CD4-positive, alpha-beta T cell treated with Interleukin-4 for 4 hours (primary cell): Measurements from ENCODE around the gene PGM5.

Experiments
- DNase-seq: peaks from one replicate; pipeline ENCODE4 v3.0.0-alpha.2; 2020

Gene PGM5

DNA sequence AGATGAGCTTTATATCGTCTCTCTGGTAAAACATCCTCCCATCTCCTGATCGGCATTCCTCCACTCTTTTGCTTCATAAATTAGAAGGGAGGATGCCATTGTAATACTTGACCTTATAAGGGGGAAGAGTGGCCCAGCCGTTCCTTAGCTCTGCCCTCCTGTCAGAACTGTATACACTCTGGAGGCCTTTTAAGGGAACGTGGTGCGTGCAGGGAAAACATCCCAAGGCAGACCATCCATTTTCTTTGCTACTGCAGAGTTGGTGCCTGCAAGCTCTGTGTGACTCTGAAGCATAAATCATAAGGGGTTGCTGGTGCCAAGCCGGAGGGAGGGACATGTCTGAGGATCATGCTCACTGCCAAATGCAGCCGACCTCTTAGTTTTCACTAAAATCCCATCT is 90.4 kb downstream of the PGM5 start:
- no peak for DNase-seq

DNA sequence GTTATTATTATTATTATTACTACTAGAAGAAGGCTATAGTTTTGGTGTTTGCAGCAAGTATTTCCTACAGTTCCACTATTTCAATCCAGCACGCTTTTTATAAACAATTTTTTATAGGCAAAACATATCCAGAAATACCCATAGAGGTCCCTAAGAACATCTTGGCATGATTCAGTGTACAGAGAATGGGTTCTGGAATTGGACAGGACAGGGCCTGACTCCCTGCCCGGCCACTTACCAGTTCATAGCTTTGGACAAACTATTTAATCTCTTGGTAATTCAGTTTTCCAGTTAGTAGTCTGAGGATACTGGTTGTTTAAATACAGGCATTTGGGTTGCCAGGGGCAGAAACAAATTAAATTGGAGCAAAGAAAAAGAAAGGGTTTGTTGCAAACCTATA is 91.2 kb downstream of the PGM5 start:
- no peak for DNase-seq

DNA sequence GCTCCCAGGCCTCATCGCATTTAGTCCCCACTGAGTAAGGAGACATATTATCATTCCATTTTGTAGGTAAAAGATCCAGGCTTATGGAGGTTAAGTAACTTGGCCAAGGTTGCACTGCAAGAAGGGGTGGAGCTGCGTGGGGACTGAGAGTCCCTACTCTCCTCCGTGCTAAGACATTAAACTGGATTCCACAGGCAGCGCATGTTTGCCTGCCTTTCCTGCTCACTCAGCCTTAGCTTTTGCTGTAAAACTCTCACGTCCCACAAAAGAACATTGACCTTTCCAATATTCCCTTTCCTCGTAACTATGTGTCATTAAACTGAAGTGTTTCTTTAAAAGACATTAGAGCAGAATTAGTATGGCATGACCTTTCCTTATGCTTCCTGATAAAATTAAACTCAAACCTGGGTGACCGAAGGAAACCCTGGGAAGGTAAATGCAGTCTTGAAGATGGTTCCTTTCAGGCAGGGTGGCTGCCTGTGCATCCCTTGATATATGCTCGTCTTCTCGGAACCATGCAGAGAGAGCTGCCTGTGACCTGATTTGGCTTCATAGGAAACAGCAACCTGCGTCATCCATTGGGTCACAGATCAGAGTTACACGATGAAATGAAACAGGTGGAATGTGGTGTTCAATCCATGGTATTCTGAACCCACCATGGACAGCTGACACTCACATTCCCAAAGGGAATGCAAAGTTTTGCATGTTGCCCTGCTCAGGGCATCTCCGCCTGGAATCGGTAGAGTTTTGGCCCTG is 98.3 kb downstream of the PGM5 start:
- no peak for DNase-seq

DNA sequence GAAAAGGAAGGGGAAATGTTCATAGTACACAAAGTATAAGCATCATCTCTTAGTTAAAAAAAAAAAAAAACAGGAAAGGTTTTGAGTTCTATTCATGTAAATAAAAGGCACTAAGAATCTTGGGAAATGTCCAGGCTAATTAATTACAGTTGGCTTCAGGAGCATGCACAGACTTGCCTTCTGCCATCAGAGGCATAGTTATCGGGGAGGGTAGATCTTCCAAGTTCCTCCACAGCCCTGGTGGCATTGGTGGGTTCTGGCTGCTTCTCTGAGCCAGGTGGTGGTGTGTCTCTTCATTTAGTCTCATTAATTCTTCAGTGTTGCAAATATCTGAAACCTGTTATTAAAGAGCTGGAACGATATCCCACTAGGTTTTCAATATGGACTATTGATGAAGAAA is 99.0 kb downstream of the PGM5 start:
- DNase-seq, result no peak

DNA sequence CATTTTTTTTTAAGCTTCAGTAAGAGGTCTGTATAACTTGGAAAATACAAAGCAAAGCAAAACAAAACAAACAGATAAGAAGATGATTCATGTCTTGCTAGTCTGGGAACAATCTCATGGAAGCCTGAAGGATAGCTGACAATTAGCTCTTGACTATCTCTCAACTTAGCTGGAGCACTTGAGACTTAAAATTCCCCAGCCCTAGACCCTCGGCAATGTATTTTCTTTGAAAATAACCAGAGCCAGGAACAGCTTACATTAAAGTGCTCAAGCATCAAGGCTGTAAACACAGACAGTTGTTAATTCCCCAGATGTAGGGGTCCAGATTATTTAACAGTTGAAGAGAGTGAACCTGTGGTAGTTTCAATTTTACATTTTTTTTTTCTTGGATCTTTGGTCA is 101.4 kb downstream of the PGM5 start:
- DNase-seq, result no peak

DNA sequence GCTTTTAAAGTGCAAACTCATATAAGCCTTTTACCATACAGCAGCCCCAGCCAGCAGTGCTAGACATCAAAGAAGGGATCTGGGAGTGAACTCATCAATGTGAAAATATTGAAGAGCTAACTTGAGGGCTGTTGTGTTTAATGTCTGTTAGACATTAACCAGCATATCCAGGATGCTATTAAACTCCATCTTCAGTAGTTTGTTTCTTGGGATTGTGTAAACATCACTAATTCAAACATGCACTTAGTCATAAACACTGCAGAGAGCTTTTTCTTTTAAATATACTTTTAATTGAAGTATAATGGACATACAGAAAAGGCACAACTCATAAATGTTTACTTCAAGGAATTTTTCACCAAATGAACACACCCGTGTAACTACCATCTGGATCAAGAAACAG is 102.5 kb downstream of the PGM5 start:
- DNase-seq, result no peak

DNA sequence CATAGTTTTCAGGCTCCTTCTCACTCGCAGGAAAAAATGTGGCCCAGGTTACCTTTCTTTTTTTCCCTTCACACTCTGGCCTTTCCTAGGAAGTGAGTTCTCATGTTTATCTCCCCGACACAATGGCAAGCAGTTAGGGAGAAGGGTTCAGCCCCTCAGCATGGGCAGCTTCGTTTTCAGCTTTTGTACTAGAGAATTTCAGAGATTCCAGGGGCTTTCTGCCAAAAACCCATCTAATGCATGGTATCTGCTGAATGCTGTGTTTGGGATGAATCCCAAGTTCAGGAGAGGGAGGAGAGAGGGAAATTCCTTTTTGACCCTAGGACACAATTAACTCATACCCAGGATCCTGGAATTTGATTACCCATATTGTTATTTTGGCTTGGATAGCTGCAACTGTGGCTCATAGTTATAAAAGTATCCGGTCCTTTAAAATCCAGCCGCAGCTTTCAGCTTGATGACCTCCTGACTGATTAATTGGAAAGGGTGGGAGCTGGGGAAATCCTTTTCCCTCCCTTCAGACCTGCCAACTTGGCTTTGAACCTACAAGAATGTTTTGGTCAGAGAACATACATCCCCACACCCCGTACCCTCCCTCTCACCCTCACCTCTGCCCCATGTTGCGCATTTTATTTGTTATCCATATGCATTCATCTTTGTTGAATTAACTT is 105.8 kb downstream of the PGM5 start:
- no peak for DNase-seq

DNA sequence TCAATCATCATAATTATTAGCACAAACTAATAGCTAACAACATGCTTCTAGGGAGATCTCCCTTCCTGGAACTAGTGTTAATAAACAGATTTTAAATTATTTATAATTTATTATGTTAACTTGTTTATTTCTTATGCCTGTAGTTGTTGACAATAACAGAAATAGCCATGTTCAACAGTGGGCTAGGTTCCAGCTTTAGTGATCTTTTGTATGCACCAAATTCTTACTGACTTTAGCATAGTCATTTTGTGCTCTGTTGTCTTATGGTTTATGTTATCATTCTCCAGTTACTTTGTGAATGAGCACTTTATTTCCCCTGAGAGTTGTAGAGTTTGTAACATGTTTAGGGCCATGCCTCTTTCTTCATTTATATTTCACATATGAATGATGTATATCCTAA is 113.7 kb downstream of the PGM5 start:
- no peak for DNase-seq

DNA sequence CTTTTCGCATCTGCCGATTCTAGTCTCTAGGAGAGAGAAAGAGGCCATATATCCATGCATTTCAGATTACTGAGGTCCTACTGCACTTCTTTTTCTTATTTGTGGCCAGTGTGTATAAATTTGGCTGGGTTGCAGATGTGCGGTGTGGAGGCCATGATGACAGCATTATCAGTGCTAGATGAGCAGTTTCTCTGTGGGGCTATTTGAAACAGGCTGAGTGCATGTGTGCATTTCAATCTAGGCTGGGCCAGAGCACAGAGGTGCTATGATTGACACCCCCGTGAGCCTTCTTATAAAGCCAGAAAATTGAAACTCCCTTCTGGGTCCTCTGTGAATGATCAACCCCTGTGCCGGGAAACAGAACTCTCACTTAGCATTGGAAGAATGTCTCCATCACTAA is 114.2 kb downstream of the PGM5 start:
- DNase-seq, result no peak

DNA sequence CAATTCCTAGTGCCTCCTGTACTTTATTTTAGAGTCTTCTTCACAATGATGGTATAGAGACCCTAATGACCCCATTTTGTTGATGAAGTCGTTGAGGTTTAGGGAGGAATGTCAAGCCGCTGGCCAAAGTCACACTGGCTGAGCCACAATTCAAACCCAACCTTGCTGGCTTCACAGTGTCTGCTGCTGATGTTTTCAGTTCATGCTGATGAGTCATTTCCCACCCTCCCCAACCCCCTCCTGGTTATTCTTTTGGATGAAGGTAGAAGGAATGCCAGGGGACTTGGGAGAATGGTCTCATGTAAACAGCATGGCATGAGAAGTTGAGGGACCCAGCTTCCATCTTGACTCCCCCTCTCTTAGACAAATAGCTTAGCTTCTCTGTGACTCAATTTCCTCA is 115.7 kb downstream of the PGM5 start:
- no peak for DNase-seq

DNA sequence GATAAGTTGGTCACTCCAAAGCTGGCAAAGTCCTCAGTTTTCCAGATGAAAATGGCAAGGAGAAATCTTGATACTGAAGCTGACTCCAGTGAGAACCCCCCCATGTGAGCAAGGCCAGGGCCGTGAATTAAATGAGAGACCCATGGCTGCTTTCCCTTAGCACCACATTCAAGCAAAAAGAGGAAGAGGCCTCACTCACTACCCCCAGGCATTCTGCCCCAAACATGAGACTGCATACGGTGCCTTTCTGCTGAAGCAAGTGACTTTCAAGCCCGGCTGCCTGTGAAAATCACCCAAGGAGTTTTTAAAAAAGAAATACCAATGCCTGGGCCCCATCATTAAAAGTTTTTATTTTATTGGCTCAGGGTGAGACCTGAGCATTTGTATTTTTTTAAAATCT is 117.4 kb downstream of the PGM5 start:
- DNase-seq, result no peak

DNA sequence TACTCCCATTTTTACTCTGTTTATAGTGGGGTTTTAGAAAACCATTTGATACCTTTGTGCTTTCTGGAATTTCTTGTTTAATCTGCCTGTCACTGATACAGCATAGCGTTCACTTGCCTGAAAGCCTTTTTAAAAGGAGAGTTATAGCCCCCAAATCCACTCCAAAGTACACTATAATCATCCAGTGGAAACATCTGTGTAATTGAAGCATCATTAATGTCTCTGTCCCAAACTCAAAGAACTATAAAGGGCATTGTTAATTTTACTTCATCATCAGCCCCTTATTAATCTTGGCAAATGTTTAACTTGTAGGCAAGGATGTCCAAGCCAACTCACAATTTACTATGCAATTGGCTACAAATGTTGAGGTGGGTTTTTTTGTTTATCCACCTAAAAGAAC is 120.0 kb downstream of the PGM5 start:
- no peak for DNase-seq

DNA sequence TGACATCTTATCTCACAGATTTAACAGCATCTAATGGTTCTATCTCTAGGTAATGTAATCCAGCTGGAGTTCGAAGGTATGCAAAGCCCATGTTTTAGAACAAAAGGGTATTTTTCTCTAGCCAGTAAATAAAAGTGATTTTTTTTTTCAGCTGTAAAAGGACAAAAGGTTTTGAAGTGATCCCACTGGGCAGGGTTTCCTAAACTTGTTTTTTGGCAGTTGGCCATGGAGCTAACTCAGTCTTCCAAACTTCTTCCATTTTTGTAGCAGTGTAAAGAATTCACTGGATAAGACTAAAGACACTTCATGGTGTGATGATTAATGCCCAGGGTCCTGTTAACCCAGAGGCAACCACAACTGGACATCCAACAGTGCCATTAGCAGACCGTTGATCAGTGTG is 120.4 kb downstream of the PGM5 start:
- DNase-seq, result no peak

DNA sequence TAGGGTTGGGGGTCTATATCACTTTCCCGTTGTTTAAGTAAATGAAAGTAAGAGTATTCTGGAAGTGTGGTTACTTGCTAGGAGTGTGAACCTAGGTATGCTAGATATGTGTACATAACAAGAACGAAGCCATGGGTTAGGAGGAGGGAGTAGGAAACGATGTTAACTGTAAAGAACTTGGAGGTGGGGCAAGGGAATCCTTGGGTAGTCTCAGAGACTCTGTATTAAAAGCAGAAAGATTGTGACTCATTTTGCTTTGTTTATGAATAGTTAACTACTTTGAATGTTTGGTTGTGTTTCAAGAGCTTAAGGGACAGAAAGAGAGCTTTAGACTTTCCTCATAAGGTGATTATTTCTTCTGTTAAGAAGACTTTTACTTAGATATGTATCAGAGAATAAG is 124.4 kb downstream of the PGM5 start:
- no peak for DNase-seq

DNA sequence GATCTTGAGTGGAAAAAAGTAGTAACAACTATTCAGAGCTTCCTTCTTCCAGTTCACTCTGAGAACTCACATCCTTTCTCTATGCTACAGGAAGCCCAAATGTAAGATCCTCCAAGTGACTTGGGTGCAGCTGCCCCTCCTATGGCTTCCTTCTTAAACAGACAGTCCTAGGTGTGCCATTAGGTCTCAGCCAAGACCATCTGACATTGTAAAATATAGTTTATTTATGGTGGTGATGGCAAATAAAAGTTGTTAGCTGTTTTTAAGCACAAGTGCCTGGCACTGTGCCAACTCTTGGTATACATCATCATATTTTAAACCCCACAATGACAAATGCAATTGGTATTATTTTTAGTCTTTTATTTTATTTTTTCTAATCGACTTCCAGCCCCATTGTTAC is 126.1 kb downstream of the PGM5 start:
- DNase-seq, result no peak

DNA sequence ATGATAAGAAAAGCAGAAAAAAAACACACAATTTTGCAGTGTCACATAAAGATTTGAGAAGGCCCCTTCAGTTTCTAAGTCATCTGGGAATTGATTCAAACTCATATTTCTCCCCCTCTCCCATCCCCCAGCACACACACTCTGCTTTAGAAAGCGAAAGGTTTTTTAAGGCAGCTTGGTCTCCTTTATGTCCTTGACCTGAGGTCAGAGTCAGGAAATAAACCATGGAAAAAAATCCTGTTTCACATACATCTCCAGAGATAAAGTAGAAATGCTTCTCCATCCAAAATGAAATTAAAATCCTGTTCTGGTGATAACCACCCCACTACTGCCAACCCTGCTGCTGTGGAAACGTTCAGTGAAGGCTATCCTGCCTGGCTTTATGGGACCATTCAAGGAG is 131.7 kb downstream of the PGM5 start:
- DNase-seq, result no peak

DNA sequence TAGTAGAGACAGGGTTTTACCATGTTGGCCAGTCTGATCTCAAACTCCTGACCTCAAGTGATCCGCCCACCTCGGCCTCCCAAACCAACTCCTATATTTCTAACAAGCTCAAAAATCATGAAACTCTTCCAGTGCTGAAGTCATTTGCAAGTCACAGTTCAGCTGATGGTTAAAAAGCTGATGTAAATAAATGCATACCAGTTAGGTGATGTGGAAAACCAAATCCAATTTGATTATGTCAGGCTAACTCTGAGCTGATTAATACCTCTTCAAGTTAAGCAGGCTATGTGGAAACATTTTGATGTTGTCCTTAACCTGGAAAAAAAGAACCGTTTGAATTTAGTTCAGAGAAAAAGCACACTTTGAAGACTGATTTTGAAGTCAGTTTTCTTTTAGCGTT is 133.2 kb downstream of the PGM5 start:
- no peak for DNase-seq

DNA sequence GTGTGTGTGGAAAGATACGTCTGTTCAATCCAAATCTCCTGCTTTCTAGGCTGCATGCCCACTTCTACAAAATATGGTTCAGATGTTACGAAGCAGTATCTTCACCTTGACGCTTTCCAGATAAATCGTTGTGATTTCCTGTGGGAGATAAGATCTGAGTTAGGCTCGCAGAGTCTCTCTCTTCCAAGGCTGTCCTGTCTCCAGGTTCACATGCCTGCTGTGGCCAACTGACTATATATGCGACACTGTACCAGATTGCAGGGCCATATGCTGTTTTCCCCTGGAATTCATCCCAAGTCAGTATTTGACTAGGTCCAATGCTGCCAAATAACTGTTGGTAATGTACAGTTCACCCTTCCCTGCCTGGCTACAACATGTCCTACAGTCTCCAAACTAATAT is 136.4 kb downstream of the PGM5 start:
- DNase-seq, result no peak

DNA sequence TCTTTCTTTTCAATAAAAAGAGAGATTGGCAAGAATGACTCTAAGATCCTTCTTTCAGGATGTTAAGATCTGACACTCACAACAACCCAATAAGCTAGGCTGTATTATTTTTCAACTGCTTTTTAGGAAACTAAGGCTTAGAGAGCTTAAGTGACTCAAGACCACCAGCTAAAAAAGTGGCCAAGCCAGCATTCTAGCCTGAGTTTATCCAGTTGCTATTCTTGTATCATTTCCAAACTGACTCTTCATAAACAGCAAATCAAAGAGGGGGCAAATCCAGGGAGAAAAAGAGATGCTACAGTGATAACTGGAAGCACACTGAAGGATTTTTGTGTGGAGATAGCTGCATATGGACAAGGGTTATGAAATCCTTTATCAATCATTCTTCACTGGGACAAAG is 137.1 kb downstream of the PGM5 start:
- DNase-seq, result no peak

DNA sequence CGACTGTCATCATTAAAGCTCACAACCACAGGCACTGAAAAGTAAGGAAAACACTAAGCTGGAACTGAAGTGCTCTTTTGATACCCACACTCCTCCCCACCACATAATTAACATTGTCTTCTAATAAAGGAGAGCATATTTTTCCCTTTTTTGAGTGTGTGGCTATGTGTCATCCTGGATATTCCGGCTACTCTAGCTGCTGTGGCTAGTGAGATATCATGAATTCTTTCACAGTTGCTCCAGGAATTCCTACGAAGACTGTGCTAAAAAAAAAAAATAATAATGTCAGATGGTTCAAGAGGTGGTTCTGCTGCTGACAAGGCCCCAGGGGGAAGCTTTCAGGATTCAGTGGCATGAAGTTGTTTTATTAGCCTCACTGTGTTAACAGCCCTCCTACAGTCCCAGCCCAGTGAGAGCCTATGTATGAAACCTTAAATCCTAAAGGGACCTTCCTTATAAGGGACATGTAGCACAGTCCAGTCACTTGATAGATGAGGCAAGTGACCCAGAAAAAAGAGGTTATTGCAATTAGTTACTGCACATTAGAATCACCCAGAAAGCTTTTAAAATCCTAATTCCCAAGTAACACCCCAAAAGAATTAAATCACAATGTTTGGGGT is 137.7 kb downstream of the PGM5 start:
- DNase-seq, result no peak

DNA sequence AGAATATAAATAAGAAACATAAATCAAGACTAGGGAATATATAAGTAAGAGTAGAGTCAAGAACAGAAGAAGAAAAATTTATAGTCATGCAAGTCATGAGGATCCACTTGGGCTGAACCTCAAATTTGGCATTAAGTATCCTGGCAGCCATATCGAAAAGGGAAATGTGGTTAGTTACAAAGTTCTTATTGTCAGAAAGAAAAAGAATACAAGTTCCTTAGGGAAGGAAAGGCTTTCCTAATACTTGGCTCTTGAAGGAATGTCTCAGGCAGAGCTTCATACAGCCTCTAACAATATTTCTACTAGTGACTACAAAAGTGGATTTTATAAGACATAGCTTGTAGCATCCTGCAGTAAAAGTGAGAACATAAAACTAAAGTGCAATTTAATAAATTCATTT is 138.8 kb downstream of the PGM5 start:
- DNase-seq, result no peak

DNA sequence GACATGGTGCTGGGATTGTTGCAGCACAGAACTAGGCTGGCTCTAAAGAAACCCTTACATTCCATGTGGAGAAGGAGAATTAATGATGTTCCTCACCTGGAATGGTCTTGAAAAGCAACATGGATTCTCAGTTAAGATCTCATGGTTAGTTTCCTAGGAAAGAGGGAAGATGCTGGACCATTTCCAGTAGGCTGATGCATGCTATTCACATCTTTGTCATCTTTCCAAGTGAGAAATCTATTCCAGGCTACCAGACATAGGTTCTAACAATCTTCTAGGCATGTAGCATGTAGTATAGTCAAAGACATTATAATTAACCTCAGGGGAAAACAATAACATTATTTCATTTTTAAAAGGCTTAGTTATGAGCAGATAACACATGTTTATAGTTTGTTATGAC is 139.9 kb downstream of the PGM5 start:
- no peak for DNase-seq

DNA sequence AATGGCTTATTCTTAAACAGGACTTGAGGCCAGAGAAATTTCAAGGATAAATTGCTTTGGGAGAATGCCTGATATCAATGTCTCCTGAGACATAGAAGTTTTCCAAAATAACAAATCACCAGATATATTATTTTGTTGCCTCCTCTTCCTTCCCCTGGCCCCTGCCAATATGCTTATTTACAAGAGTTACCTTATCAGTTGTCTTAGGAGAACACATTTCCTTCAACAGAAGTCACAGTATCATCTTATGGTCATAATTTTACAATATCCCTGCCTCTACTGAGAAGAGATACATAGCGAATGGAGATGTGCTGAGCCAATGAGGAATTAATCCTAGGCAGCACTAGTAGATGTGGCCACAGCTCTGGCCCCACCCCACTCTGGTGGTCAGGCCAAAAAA is 141.2 kb downstream of the PGM5 start:
- DNase-seq, result no peak

DNA sequence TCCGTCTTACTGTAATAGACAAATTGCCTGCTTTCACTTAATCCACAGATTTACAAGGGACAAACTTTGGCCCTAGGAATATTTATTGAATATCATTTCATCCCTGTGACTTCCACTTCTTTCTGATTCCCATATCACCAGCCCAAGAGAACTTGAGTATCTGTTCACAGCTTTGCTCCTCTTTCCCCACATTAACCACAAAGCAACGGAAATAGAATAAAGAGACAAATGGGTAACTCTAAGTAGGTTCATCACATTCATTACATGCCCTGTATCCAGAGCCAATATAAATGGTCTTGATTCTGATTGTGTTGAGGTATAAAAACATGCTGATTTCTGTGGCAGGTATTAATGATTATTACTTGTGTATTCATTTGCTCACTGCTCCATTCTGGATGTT is 142.4 kb downstream of the PGM5 start:
- DNase-seq, result no peak
